K562 (cell line): ENCODE measurements around the gene HLCS. TPM values are rescaled to one million over a fixed set of nuclear protein-coding genes. Genes with fewer than 3 reads are reported as not detected.

Experiments used
- ATAC-seq: fragments of 200-7000 bp; cut with Tn5 transposase; 3 replicates; pipeline ENCODE4 v1.9.1; 2020; ENCODE audit warnings: moderate library complexity
- BruUV-seq: library from RNA; stranded (reverse); fragments of 400-500 nt; replicated peaks from 2 replicates; lab custom pipeline; 2021; lab: Mats Ljungman, UMichigan
- CTCF ChIA-PET: fragments of 300-600 bp; formaldehyde crosslinking; extraction: SDS; loops from one replicate; lab custom pipeline; 2021; ENCODE audit warnings: low intra/inter-chr PET ratio; lab: Yijun Ruan, JAX
- POLR2A ChIA-PET: fragments of 300-600, 350-650 bp; sonication (Branson Sonifier 250); formaldehyde crosslinking; extraction: SDS; loops from one replicate; lab custom pipeline; 2021; ENCODE audit warnings: antibody characterized with exemption, inconsistent platforms; lab: Yijun Ruan, JAX
- DNase-seq, 4 experiments: peaks; one replicate each; pipeline versions ENCODE4 v3.0.0 to v3.0.0-alpha.2; 2011 to 2018; ENCODE audit warnings: low spot score in 3 of 4, mixed read lengths in 3 of 4; ENCODE audit errors: extremely low read depth in 1 of 4
- FAIRE-seq: peaks from 2 replicates; lab custom pipeline; 2011; peaks lifted over from hg19 to GRCh38; lab: Jason Lieb, UNC
- H2AFZ ChIP-seq: 2 replicates; pipeline ENCODE4 v1.6.0; 2011; ENCODE audit warnings: low read depth, low read length, control low read depth, inconsistent platforms
- H3K27ac ChIP-seq: fragments of 200-600 bp; 3 replicates; pipeline ENCODE4 v1.8.0; 2011; ENCODE audit warnings: low read depth, mild to moderate bottlenecking, control low read depth, inconsistent platforms, low read length, moderate library complexity, mixed read lengths; ENCODE audit errors: extremely low read depth
- H3K27me3 ChIP-seq, 2 experiments: fragments of 300-600 bp in 1 of 2; 2 replicates in 1 of 2; 3 replicates in 1 of 2; pipeline versions ENCODE4 v1.6.0 to v1.8.0; 2011; ENCODE audit warnings: inconsistent platforms in 2 of 2, low read length in 2 of 2, mild to moderate bottlenecking in 1 of 2, mixed read lengths in 1 of 2, moderate library complexity in 1 of 2; ENCODE audit not compliant: control insufficient read depth in 2 of 2, insufficient read depth in 2 of 2
- H3K36me3 ChIP-seq: fragments of 300-600 bp; 3 replicates; pipeline ENCODE4 v1.8.0; 2011; ENCODE audit warnings: mild to moderate bottlenecking, low read length, inconsistent platforms; ENCODE audit not compliant: control insufficient read depth, insufficient read depth
- H3K4me1 ChIP-seq, 2 experiments: fragments of 200-600 bp in 1 of 2; replicated peaks in 1 of 2; 2 replicates in 1 of 2; 3 replicates in 1 of 2; pipeline versions ENCODE4 v1.5.1 to v1.8.0; 2011; ENCODE audit warnings: inconsistent platforms in 2 of 2, low read length in 2 of 2, mild to moderate bottlenecking in 1 of 2, mixed read lengths in 1 of 2, moderate library complexity in 1 of 2; ENCODE audit not compliant: control insufficient read depth in 2 of 2, insufficient read depth in 2 of 2
- H3K4me2 ChIP-seq: 2 replicates; pipeline ENCODE4 v1.6.1; 2011; ENCODE audit warnings: low read length, control low read depth, inconsistent platforms, mixed read lengths; ENCODE audit not compliant: insufficient read depth
- H3K4me3 ChIP-seq: fragments of 200-600 bp; sonication (generic), shearing (Covaris generic); 2 replicates; pipeline ENCODE4 v1.5.1; 2016; ENCODE audit warnings: control low read depth, inconsistent platforms
- H3K79me2 ChIP-seq: fragments of 200-600 bp; 3 replicates; pipeline ENCODE4 v1.8.0; 2011; ENCODE audit warnings: low read length, inconsistent platforms; ENCODE audit not compliant: control insufficient read depth, insufficient read depth
- H3K9ac ChIP-seq, 2 experiments: 2 replicates each; pipeline versions ENCODE4 v1.6.0 to v1.6.1; 2011; ENCODE audit warnings: low read depth in 2 of 2, low read length in 2 of 2, control low read depth in 1 of 2, inconsistent platforms in 1 of 2, mild to moderate bottlenecking in 1 of 2, mixed read lengths in 1 of 2; ENCODE audit not compliant: insufficient read depth in 1 of 2
- H3K9me1 ChIP-seq: one replicate; pipeline ENCODE4 v1.6.0; 2011; ENCODE audit warnings: inconsistent platforms, mild to moderate bottlenecking, low read length, moderate library complexity; ENCODE audit not compliant: control insufficient read depth, insufficient read depth
- H3K9me3 ChIP-seq: replicated peaks from 2 replicates; pipeline ENCODE4 v1.5.1; 2011; ENCODE audit warnings: low read depth, low read length, inconsistent platforms; ENCODE audit not compliant: control insufficient read depth, insufficient read depth
- H4K20me1 ChIP-seq: replicated peaks from 2 replicates; pipeline ENCODE4 v1.6.1; 2011; ENCODE audit warnings: low read length, inconsistent platforms, mixed read lengths; ENCODE audit not compliant: control insufficient read depth, insufficient read depth
- ARNT ChIP-seq, 2 experiments: fragments of 450-650 bp; IDR thresholded peaks; 2 replicates each; pipeline ENCODE4 v1.6.1; 2016; ENCODE audit warnings: mild to moderate bottlenecking in 1 of 2
- BRD4 ChIP-seq: fragments of 200-600 bp; sonication (generic); IDR thresholded peaks from 2 replicates; pipeline ENCODE4 v1.6.1; 2017; ENCODE audit warnings: inconsistent platforms
- FOXJ2 ChIP-seq: fragments of 200-800 bp; sonication (Bioruptor generic); IDR thresholded peaks from 2 replicates; pipeline ENCODE4 v1.6.1; 2016; ENCODE audit warnings: missing genetic modification characterization, missing compliant biosample characterization
- FOXK1 ChIP-seq: sonication (generic); formaldehyde crosslinking; IDR thresholded peaks from 2 replicates; pipeline ENCODE4 v1.8.0; 2022; ENCODE audit warnings: missing genetic modification reagents, mild to moderate bottlenecking, borderline replicate concordance
- HSF4 ChIP-seq: fragments of 250-450 bp; sonication (Bioruptor Pico); IDR thresholded peaks from 2 replicates; pipeline ENCODE4 v2.1.2; 2022; ENCODE audit warnings: mild to moderate bottlenecking, moderate library complexity, borderline replicate concordance
- KDM5B ChIP-seq: fragments of 200-600 bp; sonication (generic); IDR thresholded peaks from 2 replicates; pipeline ENCODE4 v1.6.1; 2012; ENCODE audit warnings: low read depth, mild to moderate bottlenecking, moderate library complexity, low read length, control low read depth, inconsistent platforms; ENCODE audit not compliant: insufficient replicate concordance
- PML ChIP-seq: IDR thresholded peaks from 2 replicates; pipeline ENCODE4 v1.6.1; 2012; ENCODE audit warnings: low read length, inconsistent platforms
- SMARCB1 ChIP-seq: IDR thresholded peaks from 2 replicates; pipeline ENCODE4 v1.6.1; 2011; ENCODE audit warnings: improper control_type of control experiment, low read depth; ENCODE audit not compliant: insufficient read length
- TEAD4 ChIP-seq, 2 experiments: sonication (generic) in 1 of 2; formaldehyde crosslinking in 1 of 2; IDR thresholded peaks; 2 replicates each; pipeline versions ENCODE4 v1.6.1 to v1.8.0; 2012 to 2022; ENCODE audit warnings: borderline replicate concordance in 1 of 2, inconsistent platforms in 1 of 2, low read length in 1 of 2, mild to moderate bottlenecking in 1 of 2, missing genetic modification reagents in 1 of 2
- WHSC1 ChIP-seq: IDR thresholded peaks from one replicate; pipeline ENCODE4 v1.6.1; 2012; ENCODE audit warnings: low read length, control low read depth, inconsistent platforms
- ZNF584 ChIP-seq: fragments of 200-800 bp; sonication (Bioruptor generic); IDR thresholded peaks from 2 replicates; pipeline ENCODE4 v1.6.1; 2016; ENCODE audit warnings: low read depth, mild to moderate bottlenecking, missing genetic modification characterization, missing compliant biosample characterization
- WGBS: fragments of 100-300 bp; shearing (Covaris generic); methylation state at CpG from one replicate; pipeline ENCODE4 v1.1.6; 2016; ENCODE audit warnings: low coverage, mixed read lengths; ENCODE audit not compliant: insufficient coverage; ENCODE audit errors: missing lambda C conversion rate; 5-methylcytosine and 5-hydroxymethylcytosine counted together
- in situ Hi-C: fragments of 300-500 bp; cut with MboI; formaldehyde crosslinking; loops from 4 replicates; pipeline ENCODE4 v1.15.0; 2018; ENCODE audit warnings: inconsistent platforms, mixed read lengths
- intact Hi-C: fragments of 100-400 bp; cut with micrococcal nuclease; formaldehyde crosslinking; loops from 2 replicates; pipeline ENCODE4 v1.14.2; 2022
- polyA plus RNA-seq, 8 experiments: library from polyadenylated mRNA; depleted of rRNA in 4 of 8; stranded (reverse) in 5 of 8; unstranded in 3 of 8; fragments of >200 nt; fragmentation: Nextera tagmentation in 2 of 8; fragmentation: Illumina TruSeq in 1 of 8; extraction: Ambion mirVana in 2 of 8; extraction: Trizol in 1 of 8; gene quantifications; 2 replicates each; pipeline versions ENCODE4 v1.2.1 to v1.2.3, GENCODE V29; 2011 to 2014; ENCODE audit warnings: inconsistent platforms in 1 of 8, missing spikeins in 1 of 8
- total RNA-seq, 7 experiments: library from RNA; depleted of rRNA in 6 of 7; stranded (reverse); fragments of >200 nt in 6 of 7; fragmentation: Illumina TruSeq in 2 of 7; extraction: Trizol in 2 of 7; gene quantifications; 2 replicates each; pipeline versions ENCODE4 v1.2.1 to v1.2.3, GENCODE V29; 2011 to 2021; ENCODE audit warnings: low replicate concordance in 1 of 7
- TF ChIP-seq, protein P1 (sequence below): fragments of 250-450 bp; sonication (Bioruptor Pico); IDR thresholded peaks from 2 replicates; pipeline ENCODE4 v1.6.1; 2021; ENCODE audit warnings: mild to moderate bottlenecking
- TF ChIP-seq, protein P2 (sequence below): sonication (generic); formaldehyde crosslinking; IDR thresholded peaks from 2 replicates; pipeline ENCODE4 v1.8.0; 2022; ENCODE audit warnings: mild to moderate bottlenecking, low read depth, missing genetic modification reagents
- TF ChIP-seq, protein P3 (sequence below): fragments of 450-650 bp; IDR thresholded peaks from 2 replicates; pipeline ENCODE4 v1.7.0; 2016; ENCODE audit warnings: borderline replicate concordance
- TF ChIP-seq, protein P4 (sequence below): sonication (generic); formaldehyde crosslinking; IDR thresholded peaks from 2 replicates; pipeline ENCODE4 v1.8.1; 2022; ENCODE audit warnings: missing genetic modification reagents
- TF ChIP-seq, protein P5 (sequence below): fragments of 450-650 bp; IDR thresholded peaks from 2 replicates; pipeline ENCODE4 v1.6.1; 2016; ENCODE audit warnings: borderline replicate concordance

The HLCS gene
- total and polyA plus RNA-seq, 9 of the 15 experiments (the other 6 are each of a cell fraction or from before 2014, with no cell fraction given), result 3.0 to 21.5 (median 17.1) TPM

DNA sequence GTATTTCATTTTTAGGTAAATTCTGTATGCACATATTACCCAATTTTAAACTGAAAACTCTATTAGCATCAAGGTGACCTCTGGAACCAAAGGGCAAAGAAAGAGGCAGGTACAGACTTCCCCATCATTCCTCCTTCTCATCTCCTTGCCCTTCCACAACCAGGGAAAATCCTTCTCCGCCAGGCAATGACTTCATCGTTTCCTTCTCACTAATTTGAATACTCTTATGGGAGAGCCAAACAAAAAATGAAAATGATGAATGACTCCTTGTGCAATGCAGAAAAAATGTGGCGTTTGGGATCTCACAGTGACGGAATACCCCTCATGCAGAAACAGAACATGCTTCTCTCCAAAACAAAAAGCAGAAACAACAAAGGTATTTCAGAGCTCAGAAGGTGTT is 83.7 kb downstream of the HLCS start:
- no peak for ATAC-seq
- no peaks in the 10 kb centered on the region for H3K27me3 ChIP-seq
- H3K9me1 ChIP-seq, result no peaks in the 10 kb centered on the region
- H4K20me1 ChIP-seq, result no peaks in the 10 kb centered on the region
- POLR2A ChIA-PET, result no interaction called here
- H3K4me1 ChIP-seq, result no peaks in the 10 kb centered on the region
- no peak for DNase-seq
- no peak overlapping the region for H2AFZ ChIP-seq
- BruUV-seq, result no TSS peak
- H3K9ac ChIP-seq, result no peak overlapping the region
- no peaks in the 10 kb centered on the region for H3K79me2 ChIP-seq
- FAIRE-seq, result no peak
- no peak overlapping the region for H3K4me3 ChIP-seq
- CTCF ChIA-PET, result no interaction called here
- 74% methylated on average over 4 of the region's 4 CpGs for WGBS
- H3K4me2 ChIP-seq, result no peak overlapping the region
- no peak overlapping the region for H3K27ac ChIP-seq
- no peaks in the 10 kb centered on the region; the same call in 2 of the 3 replicates for H3K36me3 ChIP-seq
- intact Hi-C loops (no loop called here), in situ Hi-C loops (no loop called here)
- H3K9me3 ChIP-seq, result peaks cover 8% of the 10 kb centered on the region
- TF ChIP-seq, protein P1, sequence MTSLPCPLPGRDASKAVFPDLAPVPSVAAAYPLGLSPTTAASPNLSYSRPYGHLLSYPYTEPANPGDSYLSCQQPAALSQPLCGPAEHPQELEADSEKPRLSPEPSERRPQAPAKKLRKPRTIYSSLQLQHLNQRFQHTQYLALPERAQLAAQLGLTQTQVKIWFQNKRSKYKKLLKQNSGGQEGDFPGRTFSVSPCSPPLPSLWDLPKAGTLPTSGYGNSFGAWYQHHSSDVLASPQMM (CRISPR knock-in tag), result no peak
- no peak for TF ChIP-seq ARNT (IDR thresholded peaks at IDR 0.05)
- no peak for TF ChIP-seq TEAD4 (IDR thresholded peaks at IDR 0.05; ENCODE audit: low read length)
- no peak for TF ChIP-seq TEAD4 (CRISPR knock-in tag; IDR thresholded peaks at IDR 0.05; ENCODE audit: borderline replicate concordance)
- TF ChIP-seq, protein P2, sequence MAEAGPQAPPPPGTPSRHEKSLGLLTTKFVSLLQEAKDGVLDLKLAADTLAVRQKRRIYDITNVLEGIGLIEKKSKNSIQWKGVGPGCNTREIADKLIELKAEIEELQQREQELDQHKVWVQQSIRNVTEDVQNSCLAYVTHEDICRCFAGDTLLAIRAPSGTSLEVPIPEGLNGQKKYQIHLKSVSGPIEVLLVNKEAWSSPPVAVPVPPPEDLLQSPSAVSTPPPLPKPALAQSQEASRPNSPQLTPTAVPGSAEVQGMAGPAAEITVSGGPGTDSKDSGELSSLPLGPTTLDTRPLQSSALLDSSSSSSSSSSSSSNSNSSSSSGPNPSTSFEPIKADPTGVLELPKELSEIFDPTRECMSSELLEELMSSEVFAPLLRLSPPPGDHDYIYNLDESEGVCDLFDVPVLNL, result no peak
- no peak for TF ChIP-seq PML
- no peak for TF ChIP-seq ZNF584 (CRISPR knock-in tag)
- TF ChIP-seq BRD4, result no peak
- TF ChIP-seq, protein P3, sequence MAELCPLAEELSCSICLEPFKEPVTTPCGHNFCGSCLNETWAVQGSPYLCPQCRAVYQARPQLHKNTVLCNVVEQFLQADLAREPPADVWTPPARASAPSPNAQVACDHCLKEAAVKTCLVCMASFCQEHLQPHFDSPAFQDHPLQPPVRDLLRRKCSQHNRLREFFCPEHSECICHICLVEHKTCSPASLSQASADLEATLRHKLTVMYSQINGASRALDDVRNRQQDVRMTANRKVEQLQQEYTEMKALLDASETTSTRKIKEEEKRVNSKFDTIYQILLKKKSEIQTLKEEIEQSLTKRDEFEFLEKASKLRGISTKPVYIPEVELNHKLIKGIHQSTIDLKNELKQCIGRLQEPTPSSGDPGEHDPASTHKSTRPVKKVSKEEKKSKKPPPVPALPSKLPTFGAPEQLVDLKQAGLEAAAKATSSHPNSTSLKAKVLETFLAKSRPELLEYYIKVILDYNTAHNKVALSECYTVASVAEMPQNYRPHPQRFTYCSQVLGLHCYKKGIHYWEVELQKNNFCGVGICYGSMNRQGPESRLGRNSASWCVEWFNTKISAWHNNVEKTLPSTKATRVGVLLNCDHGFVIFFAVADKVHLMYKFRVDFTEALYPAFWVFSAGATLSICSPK, result no peak
- no peak for TF ChIP-seq FOXK1 (CRISPR knock-in tag)
- no peak for TF ChIP-seq SMARCB1
- no peak for TF ChIP-seq FOXJ2 (tag)
- no peak for TF ChIP-seq HSF4 (CRISPR knock-in tag)
- TF ChIP-seq WHSC1, result no peak
- TF ChIP-seq KDM5B, result no peak
- TF ChIP-seq, protein P4, sequence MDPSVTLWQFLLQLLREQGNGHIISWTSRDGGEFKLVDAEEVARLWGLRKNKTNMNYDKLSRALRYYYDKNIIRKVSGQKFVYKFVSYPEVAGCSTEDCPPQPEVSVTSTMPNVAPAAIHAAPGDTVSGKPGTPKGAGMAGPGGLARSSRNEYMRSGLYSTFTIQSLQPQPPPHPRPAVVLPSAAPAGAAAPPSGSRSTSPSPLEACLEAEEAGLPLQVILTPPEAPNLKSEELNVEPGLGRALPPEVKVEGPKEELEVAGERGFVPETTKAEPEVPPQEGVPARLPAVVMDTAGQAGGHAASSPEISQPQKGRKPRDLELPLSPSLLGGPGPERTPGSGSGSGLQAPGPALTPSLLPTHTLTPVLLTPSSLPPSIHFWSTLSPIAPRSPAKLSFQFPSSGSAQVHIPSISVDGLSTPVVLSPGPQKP, result no peak
- TF ChIP-seq, protein P5, sequence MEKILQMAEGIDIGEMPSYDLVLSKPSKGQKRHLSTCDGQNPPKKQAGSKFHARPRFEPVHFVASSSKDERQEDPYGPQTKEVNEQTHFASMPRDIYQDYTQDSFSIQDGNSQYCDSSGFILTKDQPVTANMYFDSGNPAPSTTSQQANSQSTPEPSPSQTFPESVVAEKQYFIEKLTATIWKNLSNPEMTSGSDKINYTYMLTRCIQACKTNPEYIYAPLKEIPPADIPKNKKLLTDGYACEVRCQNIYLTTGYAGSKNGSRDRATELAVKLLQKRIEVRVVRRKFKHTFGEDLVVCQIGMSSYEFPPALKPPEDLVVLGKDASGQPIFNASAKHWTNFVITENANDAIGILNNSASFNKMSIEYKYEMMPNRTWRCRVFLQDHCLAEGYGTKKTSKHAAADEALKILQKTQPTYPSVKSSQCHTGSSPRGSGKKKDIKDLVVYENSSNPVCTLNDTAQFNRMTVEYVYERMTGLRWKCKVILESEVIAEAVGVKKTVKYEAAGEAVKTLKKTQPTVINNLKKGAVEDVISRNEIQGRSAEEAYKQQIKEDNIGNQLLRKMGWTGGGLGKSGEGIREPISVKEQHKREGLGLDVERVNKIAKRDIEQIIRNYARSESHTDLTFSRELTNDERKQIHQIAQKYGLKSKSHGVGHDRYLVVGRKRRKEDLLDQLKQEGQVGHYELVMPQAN, result no peak
